Astrocyte of the spinal cord (primary cell): ENCODE measurements around the gene LHCGR.

Experiments used
- DNase-seq: peaks from one replicate; pipeline ENCODE4 v3.0.0; 2011; ENCODE audit warnings: low read depth, low spot score
- H3K4me3 ChIP-seq: 2 replicates; pipeline ENCODE4 v1.5.1; 2011; ENCODE audit warnings: low read depth, mild to moderate bottlenecking, low read length, moderate library complexity
- in situ Hi-C: cut with HindIII; loops from 2 replicates; pipeline ENCODE4 v1.10.0; 2017; ENCODE audit warnings: low sequenced_read_pairs
- TF ChIP-seq, protein P1 (sequence below): IDR thresholded peaks from 2 replicates; pipeline ENCODE4 v1.5.1; 2012; ENCODE audit warnings: low read depth, mild to moderate bottlenecking, low read length, inconsistent platforms

Gene LHCGR

DNA sequence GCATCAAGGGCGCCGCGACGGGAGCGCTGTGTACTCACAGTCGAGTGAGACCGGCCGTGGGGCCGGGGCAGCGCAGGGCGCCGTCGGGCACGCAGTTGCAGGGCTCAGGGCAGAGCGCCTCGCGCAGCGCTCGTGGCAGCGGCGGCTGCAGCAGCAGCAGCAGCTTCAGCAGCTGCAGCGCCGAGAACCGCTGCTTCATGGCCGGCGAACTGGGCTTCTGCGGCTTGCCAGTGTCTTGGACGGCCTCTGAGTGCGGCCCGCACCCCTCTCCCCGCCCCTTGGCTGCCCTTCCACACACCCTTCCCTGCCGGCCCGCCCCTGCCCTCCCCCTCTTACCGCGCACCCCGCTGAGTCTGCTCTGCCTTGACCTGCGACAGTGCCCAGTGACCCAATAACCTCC lies at the start of gene LHCGR:
Gene LHCGR, minus strand, starts transcription at position 252 of the 400 bp plus-strand sequence. Its CDS starts 53 bp downstream, at position 199.
- H3K4me3 ChIP-seq: no peak within 1 kb of the TSS
- no peak for DNase-seq
- in situ Hi-C loops: no loop called here
- TF ChIP-seq, protein P1, sequence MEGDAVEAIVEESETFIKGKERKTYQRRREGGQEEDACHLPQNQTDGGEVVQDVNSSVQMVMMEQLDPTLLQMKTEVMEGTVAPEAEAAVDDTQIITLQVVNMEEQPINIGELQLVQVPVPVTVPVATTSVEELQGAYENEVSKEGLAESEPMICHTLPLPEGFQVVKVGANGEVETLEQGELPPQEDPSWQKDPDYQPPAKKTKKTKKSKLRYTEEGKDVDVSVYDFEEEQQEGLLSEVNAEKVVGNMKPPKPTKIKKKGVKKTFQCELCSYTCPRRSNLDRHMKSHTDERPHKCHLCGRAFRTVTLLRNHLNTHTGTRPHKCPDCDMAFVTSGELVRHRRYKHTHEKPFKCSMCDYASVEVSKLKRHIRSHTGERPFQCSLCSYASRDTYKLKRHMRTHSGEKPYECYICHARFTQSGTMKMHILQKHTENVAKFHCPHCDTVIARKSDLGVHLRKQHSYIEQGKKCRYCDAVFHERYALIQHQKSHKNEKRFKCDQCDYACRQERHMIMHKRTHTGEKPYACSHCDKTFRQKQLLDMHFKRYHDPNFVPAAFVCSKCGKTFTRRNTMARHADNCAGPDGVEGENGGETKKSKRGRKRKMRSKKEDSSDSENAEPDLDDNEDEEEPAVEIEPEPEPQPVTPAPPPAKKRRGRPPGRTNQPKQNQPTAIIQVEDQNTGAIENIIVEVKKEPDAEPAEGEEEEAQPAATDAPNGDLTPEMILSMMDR: no peak

DNA sequence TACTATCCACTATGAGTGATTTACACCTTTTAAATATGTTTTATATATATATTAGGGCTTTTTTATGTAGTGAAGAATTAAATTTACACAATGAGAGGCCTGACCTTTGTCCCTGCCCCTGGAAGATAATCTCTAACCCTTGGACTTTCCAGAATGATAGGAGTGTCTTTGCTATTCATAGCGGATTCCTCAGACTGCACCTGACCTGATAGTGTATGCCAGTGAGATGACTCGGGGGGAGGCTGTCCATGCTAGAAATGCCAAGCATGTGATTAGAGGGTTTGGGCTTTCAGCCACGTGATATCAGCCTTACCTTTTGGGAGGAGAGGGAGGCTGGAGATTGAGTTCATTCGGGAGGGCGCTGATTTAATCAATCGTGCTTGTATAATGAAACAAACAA lies 44.1 kb upstream of the LHCGR start:
- in situ Hi-C loops: no loop called here
- no peak for DNase-seq
- TF ChIP-seq, protein P1: no peak
- no peak overlapping the region for H3K4me3 ChIP-seq

DNA sequence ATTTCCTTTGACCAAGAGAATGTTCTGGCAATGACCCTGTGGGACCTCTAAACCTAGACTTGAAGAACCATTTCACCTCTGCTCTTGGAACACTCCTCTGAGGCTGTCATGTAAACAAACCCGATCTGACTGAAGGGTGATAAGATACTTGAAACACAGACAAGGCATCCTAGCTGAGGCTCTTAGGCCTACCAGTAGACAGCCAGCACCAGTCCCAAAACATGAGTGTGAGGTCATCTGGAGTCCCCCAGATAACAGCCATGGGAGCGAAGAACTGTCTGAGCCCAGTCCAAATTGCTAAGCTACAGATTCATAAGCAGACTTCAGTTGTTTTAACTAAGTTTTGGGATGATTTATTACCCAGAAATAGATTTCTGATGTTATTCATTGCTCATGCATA lies 39.5 kb upstream of the LHCGR start:
- in situ Hi-C loops: no loop called here
- no peak overlapping the region for H3K4me3 ChIP-seq
- TF ChIP-seq, protein P1: no peak
- DNase-seq: no peak

DNA sequence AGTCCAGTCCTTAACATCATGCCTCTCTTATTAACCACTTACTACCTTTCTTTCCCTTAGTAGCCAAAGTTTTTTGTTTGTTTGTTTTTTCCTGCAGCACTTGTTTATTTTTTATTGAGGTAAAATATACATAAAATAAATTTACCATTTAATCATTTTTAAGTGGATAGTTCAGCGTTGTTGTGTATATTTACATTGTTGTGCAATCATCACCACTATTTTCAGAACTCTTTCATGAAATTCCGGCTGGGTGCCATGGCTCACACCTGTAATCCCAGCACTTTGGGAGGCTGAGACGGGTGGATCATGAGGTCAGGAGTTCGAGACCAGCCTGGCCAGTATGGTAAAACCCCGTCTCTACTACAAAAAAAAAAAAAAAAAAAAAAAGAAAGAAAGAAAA lies 38.1 kb upstream of the LHCGR start:
- no peak for DNase-seq
- in situ Hi-C loops: no loop called here
- TF ChIP-seq, protein P1: no peak
- H3K4me3 ChIP-seq: no peak overlapping the region

DNA sequence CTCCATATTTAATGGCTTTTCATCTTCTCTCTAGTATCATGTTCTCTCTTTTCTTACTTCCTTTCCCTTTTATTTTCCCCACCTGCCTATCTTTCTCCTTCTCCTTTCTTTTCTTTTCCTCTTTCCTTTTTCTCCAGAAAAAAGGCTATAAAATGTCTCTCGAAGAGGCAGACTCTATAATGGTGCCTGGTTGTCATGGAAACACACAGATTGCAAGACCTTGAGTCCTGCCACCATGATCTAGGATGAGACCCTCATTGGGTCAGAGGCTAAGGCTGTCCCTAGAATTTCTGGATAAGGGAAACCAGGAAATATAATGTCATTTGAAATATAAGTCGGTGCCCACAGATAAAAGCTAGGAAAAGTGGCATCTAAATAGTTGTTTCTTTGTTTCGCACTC lies 36.5 kb upstream of the LHCGR start:
- no peak for DNase-seq
- in situ Hi-C loops: no loop called here
- TF ChIP-seq, protein P1: no peak
- no peak overlapping the region for H3K4me3 ChIP-seq

DNA sequence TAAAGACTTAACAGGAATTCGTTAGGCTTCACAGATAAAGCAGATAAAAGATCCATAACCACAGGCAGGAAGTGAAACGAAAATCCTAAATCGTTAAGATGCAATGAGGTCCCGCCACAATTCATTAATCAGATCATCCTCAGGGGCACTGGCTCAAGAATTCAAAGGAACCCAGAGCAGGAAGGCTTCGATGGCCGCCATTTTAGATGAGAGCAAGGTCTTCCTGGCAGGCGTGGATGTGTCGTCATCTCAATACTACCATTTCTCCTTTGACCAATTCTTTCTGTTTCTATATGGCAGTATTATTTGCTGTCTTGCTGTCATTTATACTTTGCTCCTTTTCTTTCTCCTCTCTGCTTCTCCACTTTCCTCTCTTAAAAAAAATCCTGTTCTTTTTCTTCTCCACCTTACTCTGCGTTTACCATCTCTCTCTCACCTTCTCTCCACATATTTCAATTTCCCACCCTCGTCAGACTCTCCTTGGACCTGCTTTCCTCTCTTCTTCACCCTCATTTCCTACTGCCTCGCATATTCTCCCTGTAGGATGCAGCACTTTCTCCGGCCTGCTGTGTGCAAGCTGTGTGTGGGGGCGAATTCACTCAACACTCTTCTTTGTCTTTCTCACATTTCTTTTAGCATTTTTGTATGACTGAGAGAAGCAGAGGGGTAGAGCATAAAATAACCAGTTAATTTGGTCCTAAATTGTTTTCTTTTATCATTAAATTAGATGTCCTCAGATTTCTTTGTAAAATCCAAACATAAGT lies 35.1 kb upstream of the LHCGR start:
- H3K4me3 ChIP-seq: no peak overlapping the region
- TF ChIP-seq, protein P1: no peak
- in situ Hi-C loops: no loop called here
- DNase-seq: no peak
